ENCODE measurements around the gene DYNLRB2.

- TF ChIP-seq, protein P1, sequence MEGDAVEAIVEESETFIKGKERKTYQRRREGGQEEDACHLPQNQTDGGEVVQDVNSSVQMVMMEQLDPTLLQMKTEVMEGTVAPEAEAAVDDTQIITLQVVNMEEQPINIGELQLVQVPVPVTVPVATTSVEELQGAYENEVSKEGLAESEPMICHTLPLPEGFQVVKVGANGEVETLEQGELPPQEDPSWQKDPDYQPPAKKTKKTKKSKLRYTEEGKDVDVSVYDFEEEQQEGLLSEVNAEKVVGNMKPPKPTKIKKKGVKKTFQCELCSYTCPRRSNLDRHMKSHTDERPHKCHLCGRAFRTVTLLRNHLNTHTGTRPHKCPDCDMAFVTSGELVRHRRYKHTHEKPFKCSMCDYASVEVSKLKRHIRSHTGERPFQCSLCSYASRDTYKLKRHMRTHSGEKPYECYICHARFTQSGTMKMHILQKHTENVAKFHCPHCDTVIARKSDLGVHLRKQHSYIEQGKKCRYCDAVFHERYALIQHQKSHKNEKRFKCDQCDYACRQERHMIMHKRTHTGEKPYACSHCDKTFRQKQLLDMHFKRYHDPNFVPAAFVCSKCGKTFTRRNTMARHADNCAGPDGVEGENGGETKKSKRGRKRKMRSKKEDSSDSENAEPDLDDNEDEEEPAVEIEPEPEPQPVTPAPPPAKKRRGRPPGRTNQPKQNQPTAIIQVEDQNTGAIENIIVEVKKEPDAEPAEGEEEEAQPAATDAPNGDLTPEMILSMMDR (IDR thresholded peaks at IDR 0.05), result no peak
- no peak for TF ChIP-seq EP300 (IDR thresholded peaks at IDR 0.05)
Observed at GRCh38 chr16:80585764-80586163, 45.0 kb downstream of the DYNLRB2 start.
